GM19023 (cell line): ENCODE measurements around the gene CALCOCO2.
"Not testable (repeated sequence)": the region's sequence is repeated elsewhere in the genome, so short reads cannot be mapped to it uniquely, and the experiment has no call there.

Experiments used
- ATAC-seq: cut with Tn5 transposase; IDR thresholded peaks from one replicate; pipeline ENCODE4 v1.9.1; 2021; ENCODE audit warnings: mild to moderate bottlenecking, moderate library complexity; ENCODE audit not compliant: unreplicated experiment

The CALCOCO2 gene, protein sequence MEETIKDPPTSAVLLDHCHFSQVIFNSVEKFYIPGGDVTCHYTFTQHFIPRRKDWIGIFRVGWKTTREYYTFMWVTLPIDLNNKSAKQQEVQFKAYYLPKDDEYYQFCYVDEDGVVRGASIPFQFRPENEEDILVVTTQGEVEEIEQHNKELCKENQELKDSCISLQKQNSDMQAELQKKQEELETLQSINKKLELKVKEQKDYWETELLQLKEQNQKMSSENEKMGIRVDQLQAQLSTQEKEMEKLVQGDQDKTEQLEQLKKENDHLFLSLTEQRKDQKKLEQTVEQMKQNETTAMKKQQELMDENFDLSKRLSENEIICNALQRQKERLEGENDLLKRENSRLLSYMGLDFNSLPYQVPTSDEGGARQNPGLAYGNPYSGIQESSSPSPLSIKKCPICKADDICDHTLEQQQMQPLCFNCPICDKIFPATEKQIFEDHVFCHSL

GRCh38 chr17:48830840-48831548 is at the start of gene CALCOCO2:
Gene CALCOCO2, plus strand, starts transcription at chr17:48831035. Its CDS starts 10,673 bp downstream, at chr17:48841708.
- peak; percentile 91 for ATAC-seq

DNA sequence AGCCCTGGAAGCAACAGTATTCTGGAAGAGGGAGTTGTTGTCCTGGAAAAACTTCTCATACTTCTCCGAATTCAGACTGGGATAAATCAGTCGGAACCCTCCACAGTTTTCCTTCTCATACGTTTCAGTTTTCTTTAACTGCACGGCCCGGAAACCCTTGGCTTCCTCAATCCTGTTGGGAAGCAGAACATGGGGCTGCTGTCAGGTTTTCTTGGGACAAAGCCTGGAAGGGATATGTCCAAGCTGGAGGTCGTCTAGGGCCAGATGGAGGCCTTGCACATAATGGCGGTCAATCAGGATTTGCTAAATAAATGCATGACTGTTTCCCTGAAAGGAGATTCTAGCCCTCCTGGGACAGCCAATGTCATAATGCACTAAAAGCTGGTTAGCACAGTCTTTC is 43.0 kb upstream of the CALCOCO2 start:
- no peak for ATAC-seq

DNA sequence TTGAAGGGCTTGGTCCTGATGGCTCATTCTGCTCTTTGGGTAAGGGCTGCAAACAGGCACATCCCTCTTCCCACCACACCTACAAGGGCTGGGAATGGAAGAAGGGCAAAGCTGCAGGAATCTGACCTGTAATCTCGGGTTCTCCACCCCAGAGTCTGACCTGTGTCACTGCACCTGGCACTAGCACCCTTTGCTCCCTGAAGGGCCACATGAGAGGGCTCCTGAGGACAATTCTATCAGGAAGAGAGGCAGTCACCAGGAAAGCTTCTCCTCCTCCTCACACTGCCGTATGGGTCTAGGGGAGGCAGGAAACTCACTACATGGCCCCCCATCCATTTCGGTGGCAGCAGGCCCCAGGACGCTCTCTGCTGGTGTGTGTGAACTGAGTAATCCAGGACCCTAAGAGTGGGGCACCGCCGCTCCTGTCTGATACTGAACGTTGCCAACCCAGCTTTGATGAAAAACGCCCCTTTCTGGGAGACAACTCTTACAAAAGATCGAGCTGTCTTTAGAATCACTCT is 40.2 kb upstream of the CALCOCO2 start:
- ATAC-seq = no peak

DNA sequence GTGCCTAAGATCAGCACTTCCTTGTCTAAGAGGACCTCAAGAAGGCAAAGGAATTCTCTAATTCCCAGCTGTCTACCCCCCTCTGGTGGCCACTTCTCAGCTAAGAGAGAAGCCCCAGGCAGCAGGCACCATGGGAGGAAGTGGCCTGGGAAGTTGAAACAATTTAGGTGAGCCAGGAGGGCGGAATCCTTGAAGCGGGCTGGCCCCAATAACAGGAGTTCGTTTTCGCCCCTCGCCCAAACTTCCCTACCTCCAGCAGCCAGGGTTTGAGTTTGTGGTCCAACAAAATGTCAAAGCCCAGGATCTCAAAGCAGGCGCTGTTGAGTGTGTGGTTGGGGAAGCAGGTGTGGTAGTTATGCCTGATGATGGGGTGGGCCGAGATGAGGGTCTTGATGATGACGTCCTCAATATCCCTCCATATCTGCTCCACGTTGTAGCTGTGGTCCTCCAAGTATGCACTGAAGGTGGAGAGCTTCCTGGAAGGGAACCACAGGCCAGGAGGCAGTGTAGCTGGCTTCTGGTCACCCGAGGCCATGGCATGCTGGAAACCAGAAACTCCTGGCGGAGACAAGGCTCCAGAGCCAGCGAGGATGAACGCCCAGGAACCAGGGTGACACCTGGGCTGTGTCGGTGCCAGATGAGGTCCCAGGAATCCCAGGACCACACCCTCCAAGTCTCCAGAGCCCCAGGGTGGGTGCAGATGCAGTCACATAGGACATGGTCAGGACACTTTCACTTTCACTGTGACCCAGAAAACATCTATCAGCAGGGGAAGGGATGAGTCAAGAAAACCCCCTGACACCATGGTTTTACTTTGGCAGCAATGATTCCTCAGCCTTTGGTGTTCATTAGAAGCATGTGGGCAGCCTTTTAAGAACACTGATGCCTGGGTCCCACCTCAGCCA is 39.5 kb upstream of the CALCOCO2 start:
- no peak for ATAC-seq

DNA sequence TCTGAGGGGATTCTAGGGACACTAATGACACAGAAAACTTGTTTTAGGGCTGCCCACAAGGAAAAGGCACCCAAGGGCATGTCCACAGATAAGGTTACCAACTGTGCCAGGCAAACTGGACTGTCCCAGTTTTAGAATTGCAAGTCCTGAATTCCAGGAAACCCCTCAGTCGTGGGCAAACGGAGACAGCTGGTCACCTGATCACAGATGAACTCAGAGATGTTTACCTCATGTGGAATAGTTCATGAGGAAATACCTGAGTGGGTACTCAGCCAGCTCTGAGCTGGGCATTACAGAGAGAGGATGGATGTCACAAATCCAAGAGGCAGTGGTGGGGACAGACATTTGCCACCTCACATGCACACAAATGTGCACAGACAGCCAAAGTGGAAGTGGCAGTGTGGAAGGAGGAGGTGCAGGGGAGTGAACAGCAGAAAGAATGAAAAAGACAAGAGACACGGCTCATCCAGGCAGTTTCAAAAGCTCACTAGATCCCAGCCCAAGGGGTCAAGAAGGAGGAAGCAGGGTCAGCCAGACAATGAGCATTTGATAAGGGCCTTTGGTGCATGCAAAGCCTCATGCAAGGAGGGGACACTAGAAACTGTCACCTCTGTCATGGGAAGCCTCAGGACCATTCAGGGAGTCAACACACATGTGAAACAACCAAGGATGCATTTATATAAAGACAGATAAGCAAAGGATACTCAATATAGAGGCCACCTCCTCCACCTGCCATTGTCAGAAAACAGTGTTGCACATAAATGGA is 38.6 kb upstream of the CALCOCO2 start:
- ATAC-seq = no peak

GRCh38 chr17:48795444-48796162 is 35.2 kb upstream of the CALCOCO2 start:
- ATAC-seq = no peak

GRCh38 chr17:48796163-48796522 is 34.7 kb upstream of the CALCOCO2 start:
- ATAC-seq = not testable (repeated sequence)

DNA sequence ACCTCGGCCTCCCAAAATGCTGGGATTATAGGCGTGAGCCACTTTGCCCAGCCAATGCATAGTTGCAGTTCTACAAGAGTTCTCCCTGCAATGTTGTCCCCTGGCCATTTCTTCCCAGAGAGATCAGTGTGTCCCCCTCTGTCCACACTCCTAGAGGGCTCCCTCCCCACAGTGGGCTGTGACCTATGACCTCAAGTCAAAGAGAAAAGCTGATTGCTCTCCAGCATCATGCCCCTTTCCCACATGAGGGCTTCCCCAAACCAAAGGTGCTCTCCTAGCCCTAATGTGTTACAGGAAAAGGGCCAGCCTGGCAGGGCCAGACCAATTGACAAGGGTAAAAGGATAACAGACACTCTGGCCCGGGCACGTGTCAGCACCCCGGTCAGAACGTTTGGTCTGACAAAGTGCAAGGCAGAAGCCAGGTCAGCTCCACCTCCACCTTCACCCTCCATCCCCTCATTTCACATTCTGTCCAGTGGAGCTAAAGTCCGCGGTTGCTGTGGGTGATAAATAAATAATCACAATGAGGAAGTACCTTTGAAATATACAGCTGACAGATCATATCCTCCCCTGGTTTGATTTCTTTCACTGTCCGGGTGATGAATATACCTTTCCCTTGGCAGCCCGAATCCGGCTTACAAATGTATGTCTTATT is 31.6 kb upstream of the CALCOCO2 start:
- no peak for ATAC-seq

- ATAC-seq = no peak
These were observed 30.1 kb upstream of the CALCOCO2 start for GRCh38 chr17:48800626-48801217.

DNA sequence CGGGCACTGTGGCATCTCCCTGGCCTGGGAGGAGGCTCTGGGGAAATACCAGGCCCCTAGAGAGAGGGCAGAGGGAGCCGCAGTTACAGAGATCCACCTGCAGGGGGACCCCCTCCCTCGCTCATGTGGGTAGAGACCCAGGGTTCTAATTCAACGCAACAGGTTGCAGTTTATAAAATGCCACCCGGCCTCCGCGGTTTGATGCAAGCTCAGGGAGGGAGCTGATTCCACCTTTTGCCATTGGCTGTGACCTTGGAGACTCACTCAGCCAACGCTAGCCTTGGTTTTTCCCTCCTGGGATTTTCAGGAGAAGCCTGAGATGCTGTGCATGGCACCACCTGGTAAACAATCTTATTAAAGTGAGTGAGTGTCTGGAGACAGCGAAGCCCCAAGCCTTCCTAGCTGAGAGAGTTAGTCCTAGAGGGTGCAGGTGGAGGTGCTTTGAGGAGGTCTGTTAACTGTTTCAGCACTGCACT is 25.9 kb upstream of the CALCOCO2 start:
- ATAC-seq = no peak

DNA sequence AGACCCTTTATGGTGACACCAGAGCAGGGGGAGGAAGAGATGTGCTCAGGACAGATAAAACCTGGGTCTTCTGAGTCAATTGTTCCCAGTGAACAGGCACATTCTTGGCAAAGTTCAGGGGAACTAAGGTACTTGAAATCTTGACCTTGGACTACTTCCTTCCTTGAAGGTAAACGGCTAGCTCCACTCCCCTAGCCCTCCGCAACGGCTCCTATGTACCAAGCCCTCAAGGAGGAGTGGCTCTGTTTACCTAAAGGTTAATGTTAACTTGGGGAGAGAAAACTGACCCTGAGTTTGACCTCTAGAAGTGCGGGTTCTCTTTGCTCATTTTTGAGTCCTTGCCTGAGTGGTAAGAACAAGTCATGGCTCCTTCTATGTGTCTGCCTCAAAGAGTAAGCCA is 21.7 kb upstream of the CALCOCO2 start:
- no peak for ATAC-seq

- no peak for ATAC-seq
These were observed 18.8 kb upstream of the CALCOCO2 start for GRCh38 chr17:48812001-48812400.

- ATAC-seq = no peak
These were observed 16.3 kb upstream of the CALCOCO2 start for GRCh38 chr17:48814504-48814903.

DNA sequence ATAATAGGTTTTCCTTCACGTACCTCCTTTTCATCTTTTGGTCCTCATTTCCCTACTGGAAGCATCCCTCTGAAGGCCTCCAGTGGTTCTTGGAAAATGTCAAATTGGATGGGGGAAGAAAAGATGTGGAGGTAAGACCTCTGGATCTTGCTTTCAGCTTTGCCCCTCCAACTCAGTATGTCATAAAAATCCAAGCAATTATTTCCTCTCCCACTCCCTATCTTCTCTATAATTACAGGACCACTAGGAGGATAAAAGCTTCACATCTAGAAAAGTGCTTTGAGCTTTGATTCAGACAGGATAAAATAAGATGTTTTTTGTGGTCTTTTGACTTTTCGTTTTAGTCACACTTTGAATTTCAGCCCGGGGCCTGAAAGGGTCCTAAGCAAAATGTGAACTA is 15.5 kb upstream of the CALCOCO2 start:
- no peak for ATAC-seq

GRCh38 chr17:48816438-48816773 is 14.4 kb upstream of the CALCOCO2 start:
- no peak for ATAC-seq

DNA sequence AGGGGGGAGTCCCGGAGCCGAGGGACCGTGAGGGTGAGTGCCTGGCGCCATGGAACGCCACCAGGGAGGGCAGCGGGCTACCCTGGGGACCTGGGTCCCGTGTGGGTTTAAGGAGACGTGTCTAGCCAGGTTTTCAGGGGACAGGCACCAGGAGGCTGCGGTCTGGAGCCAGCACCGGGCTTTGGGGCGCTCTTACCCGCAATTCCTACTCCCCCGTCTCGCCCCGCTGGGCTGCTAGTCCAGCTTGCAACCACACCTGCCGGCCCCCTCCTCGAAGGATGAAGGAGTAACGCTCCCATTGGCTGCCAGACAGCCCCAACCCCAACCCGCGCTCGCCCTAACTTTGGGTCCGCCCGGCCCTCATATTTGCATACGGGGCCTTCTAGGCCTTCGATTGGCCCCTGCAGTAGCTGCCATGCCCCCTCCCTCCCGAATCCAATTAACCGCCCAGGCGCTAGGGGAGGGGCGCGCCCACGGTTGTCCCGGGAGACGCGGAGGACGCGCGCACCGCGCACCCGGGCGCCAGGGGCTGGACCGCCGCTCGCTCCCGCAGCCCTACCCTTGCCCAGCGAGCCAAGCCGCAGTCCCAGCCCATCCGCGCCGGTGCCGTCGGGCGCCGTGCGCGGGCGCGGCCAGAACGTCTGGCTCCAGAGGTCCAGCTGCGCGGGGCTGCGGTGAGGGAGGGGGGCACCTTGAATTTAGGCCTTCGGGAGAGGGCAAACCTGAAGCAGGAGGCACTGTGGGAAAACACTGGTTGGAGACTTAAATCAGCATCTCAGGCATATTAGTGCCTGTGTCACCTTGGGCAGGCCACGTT is 13.9 kb upstream of the CALCOCO2 start, which contains the start of gene TTLL6:
Gene TTLL6 (minus strand): TSS at position 456 of the 817 bp plus-strand sequence. CDS start 157 bp downstream, at position 299.
- ATAC-seq = peak; percentile 73

DNA sequence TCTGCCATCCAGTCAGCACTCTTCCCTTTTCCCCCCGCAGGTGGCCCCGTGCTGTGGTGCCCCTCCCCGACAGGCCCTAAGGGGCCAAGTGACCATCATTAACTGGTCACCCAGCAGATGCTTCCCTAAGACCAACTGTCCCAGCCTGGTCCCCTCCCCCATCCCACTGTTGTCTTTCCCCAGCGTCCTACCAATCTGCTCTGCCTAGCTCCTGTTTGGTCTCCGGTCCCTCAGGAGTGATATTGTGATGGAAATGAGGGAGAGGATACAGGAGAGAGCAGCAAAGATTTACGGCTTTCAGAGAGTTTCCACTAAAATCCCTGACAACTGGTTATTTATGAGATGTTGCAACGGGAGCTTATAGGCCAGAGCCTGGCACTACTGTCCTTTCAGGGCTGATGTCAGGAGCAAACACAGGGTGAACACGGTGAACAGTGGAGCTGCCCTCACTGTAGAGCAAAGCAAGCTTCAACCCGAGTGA is 12.4 kb upstream of the CALCOCO2 start:
- no peak for ATAC-seq

- ATAC-seq = no peak
These were observed 11.4 kb upstream of the CALCOCO2 start for GRCh38 chr17:48819466-48819865.
